Measurements from ENCODE around the gene IFNAR2.

IFNAR2 gene

GRCh38 chr21:33270986-33271385, 41.2 kb downstream of the IFNAR2 start:
- DNase-seq: no peak

DNA sequence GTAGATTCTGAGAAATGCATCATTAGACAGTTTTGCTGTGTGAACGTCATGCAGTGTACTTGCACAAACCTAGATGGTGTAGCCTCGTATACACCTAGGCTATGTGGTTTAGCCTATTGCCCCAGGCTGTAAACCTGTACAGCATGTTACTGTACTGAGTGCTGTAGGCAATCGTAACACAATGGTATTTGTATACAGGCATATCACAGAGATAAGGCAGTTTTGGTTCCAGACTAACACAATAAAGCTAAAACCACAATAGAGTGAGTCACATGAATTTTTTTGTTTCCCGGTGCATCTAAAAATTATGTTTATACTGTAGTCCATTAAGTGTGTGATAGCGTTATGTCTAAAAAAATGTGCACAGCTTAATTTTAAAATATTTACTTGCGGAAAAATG, 43.3 kb downstream of the IFNAR2 start:
- DNase-seq: no peak

DNA sequence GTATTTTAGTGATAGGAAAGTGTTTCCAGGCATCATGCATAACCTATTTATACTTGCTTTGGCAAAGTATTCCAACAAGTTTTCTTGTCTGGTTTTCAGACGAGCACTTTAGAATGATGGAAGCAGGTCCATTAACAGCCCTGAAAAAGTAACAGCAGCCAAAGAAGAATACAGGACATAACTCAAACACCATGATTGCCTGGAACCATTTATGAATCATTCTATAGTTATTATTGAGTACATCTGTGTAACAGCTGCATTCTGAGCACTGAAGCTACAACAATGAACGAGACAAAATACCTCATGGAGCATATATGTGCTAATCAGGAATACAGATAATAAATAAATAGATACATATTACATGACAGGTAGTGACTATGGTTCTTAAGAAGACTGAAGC, 49.0 kb downstream of the IFNAR2 start:
- no peak for DNase-seq

GRCh38 chr21:33279330-33279820, 49.6 kb downstream of the IFNAR2 start:
- no peak for DNase-seq
